HEK293T (cell line): ENCODE results near the gene CHSY3.

Experiments used
- ARNT ChIP-seq: fragments of 450-650 bp; IDR thresholded peaks from 2 replicates; pipeline ENCODE4 v1.6.1; 2017; ENCODE audit warnings: mild to moderate bottlenecking
- BHLHE40 ChIP-seq: fragments of 450-650 bp; IDR thresholded peaks from 2 replicates; pipeline ENCODE4 v1.6.1; 2016; ENCODE audit warnings: mild to moderate bottlenecking, moderate library complexity, borderline replicate concordance
- ELF4 ChIP-seq: fragments of 450-650 bp; IDR thresholded peaks from 2 replicates; pipeline ENCODE4 v1.6.1; 2017; ENCODE audit warnings: antibody characterized with exemption
- FOXA1 ChIP-seq: fragments of 450-650 bp; IDR thresholded peaks from 2 replicates; pipeline ENCODE4 v1.6.1; 2016; ENCODE audit warnings: mild to moderate bottlenecking
- FOXK2 ChIP-seq: fragments of 450-650 bp; IDR thresholded peaks from 2 replicates; pipeline ENCODE4 v1.6.1; 2016; ENCODE audit warnings: mild to moderate bottlenecking
- FOXM1 ChIP-seq: fragments of 450-650 bp; IDR thresholded peaks from 2 replicates; pipeline ENCODE4 v1.6.1; 2017; ENCODE audit warnings: mild to moderate bottlenecking, borderline replicate concordance
- L3MBTL2 ChIP-seq: fragments of 450-650 bp; conservative IDR thresholded peaks from 2 replicates; pipeline ENCODE4 v1.6.1; 2016; ENCODE audit warnings: mild to moderate bottlenecking
- LEF1 ChIP-seq: fragments of 450-650 bp; IDR thresholded peaks from 2 replicates; pipeline ENCODE4 v1.6.1; 2017; ENCODE audit warnings: mild to moderate bottlenecking, borderline replicate concordance
- SP1 ChIP-seq: fragments of 450-650 bp; IDR thresholded peaks from 2 replicates; pipeline ENCODE4 v1.6.1; 2017
- SUZ12 ChIP-seq: fragments of 450-650 bp; IDR thresholded peaks from 2 replicates; pipeline ENCODE4 v1.6.1; 2016; ENCODE audit warnings: mild to moderate bottlenecking
- ZNF384 ChIP-seq: fragments of 450-650 bp; IDR thresholded peaks from 2 replicates; pipeline ENCODE4 v1.6.1; 2016

DNA sequence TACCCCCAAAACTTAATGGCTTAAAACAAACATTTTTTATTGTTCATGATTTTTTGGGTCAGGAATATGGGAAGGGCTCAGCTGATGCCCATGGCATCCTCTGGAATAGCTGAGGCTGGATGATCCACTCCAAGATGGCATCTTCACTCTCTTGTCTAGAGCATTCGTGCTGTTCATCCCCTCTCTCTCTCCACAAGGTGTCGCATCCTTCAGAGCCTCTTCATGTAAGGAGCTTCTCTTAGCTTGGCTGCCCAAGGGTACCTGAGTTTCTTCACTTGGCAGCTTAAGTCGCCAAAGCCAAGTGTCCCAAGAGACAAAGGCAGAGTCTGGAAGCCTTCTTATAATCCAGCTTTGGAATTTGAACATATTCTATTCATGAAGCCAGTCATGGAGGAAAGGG is 294.7 kb downstream of the CHSY3 start:
- TF ChIP-seq FOXM1 (no peak), SUZ12 (no peak), ARNT (no peak), ELF4 (no peak), LEF1 (no peak), SP1 (no peak), FOXK2 (no peak), L3MBTL2 (no peak), ZNF384 (no peak), BHLHE40 (no peak), FOXA1 (no peak)
